Caco-2 (cell line): ENCODE data around the gene ATPAF1. TPM values are rescaled to one million over a fixed set of nuclear protein-coding genes. Genes with fewer than 3 reads are reported as not detected.

Experiments used
- BruUV-seq: library from RNA; stranded (reverse); fragments of 400-500 nt; replicated peaks from 2 replicates; lab custom pipeline; 2021; lab: Mats Ljungman, UMichigan
- CTCF ChIA-PET: fragments of 300-600 bp; sonication (Branson Sonifier 250); formaldehyde crosslinking; loops from one replicate; lab custom pipeline; 2022; ENCODE audit warnings: antibody characterized with exemption; lab: Charles Lee
- POLR2A ChIA-PET: fragments of 300-600 bp; sonication (Branson Sonifier 250); formaldehyde crosslinking; loops from one replicate; lab custom pipeline; 2022; ENCODE audit warnings: antibody characterized with exemption; lab: Charles Lee
- DNase-seq, 2 experiments: peaks; one replicate each; pipeline versions ENCODE4 v3.0.0 to v3.0.0-alpha.2; 2020 to 2022
- H3K27me3 ChIP-seq: replicated peaks from 2 replicates; pipeline ENCODE4 v1.6.0; 2011; ENCODE audit warnings: low read length; ENCODE audit not compliant: control insufficient read depth, insufficient read depth
- H3K36me3 ChIP-seq: 2 replicates; pipeline ENCODE4 v1.5.1; 2011; ENCODE audit warnings: low read length; ENCODE audit not compliant: control insufficient read depth, insufficient read depth
- H3K4me1 ChIP-seq: fragments of 250-450 bp; sonication (Bioruptor Pico); 2 replicates; pipeline ENCODE4 v1.5.1; 2020; ENCODE audit warnings: mild to moderate bottlenecking
- H3K4me3 ChIP-seq: 2 replicates; pipeline ENCODE4 v1.5.1; 2011; ENCODE audit warnings: low read depth, mild to moderate bottlenecking, control low read depth, low read length
- H3K9me3 ChIP-seq: fragments of 250-450 bp; sonication (Bioruptor Pico); 2 replicates; pipeline ENCODE4 v1.5.1; 2020; ENCODE audit warnings: mild to moderate bottlenecking, moderate library complexity
- H3K27ac Mint-ChIP-seq: one replicate; pipeline ENCODE4 v1.8.0; 2022; ENCODE audit warnings: mixed read lengths; ENCODE audit not compliant: unreplicated experiment
- H3K27me3 Mint-ChIP-seq: one replicate; pipeline ENCODE4 v1.8.0; 2022; ENCODE audit warnings: mixed read lengths; ENCODE audit not compliant: insufficient read depth, unreplicated experiment
- H3K36me3 Mint-ChIP-seq: one replicate; pipeline ENCODE4 v1.8.0; 2022; ENCODE audit warnings: mild to moderate bottlenecking, mixed read lengths; ENCODE audit not compliant: insufficient read depth, unreplicated experiment
- H3K4me1 Mint-ChIP-seq: one replicate; pipeline ENCODE4 v1.8.0; 2022; ENCODE audit warnings: low read depth, mixed read lengths; ENCODE audit not compliant: unreplicated experiment
- H3K4me3 Mint-ChIP-seq: one replicate; pipeline ENCODE4 v1.8.0; 2022; ENCODE audit warnings: mild to moderate bottlenecking, moderate library complexity, mixed read lengths; ENCODE audit not compliant: unreplicated experiment
- H3K9me3 Mint-ChIP-seq: one replicate; pipeline ENCODE4 v1.8.0; 2022; ENCODE audit warnings: mixed read lengths; ENCODE audit not compliant: unreplicated experiment
- CTCF ChIP-seq, 2 experiments: fragments of 200-600 bp in 1 of 2; IDR thresholded peaks; 1 replicate in 1 of 2; 2 replicates in 1 of 2; pipeline versions ENCODE4 v1.5.1 to v1.8.0; 2011 to 2022; ENCODE audit warnings: antibody characterized with exemption in 1 of 2, control low read depth in 1 of 2, inconsistent platforms in 1 of 2, low read depth in 1 of 2, low read length in 1 of 2, mild to moderate bottlenecking in 1 of 2, moderate library complexity in 1 of 2; ENCODE audit not compliant: insufficient read depth in 1 of 2, severe bottlenecking in 1 of 2, unreplicated experiment in 1 of 2
- intact Hi-C: fragments of 100-400 bp; cut with micrococcal nuclease; formaldehyde crosslinking; loops from one replicate; pipeline ENCODE4 v1.10.0; 2022; ENCODE audit not compliant: unreplicated experiment
- total RNA-seq: library from RNA; stranded (reverse); gene quantifications from 2 replicates; pipeline ENCODE4 v1.2.3, GENCODE V29; 2022

ATPAF1 gene
- total RNA-seq, 1 experiment from 2014 or later: 31.7 TPM

- ChIA-PET POLR2A (no interaction called here), CTCF (interaction anchor here (0.7 kb wide), 1 partner anchor 51 kb away, joined by 3 read pairs; no protein-coding TSS in a partner anchor)
- H3K36me3 ChIP-seq: no peaks in the 10 kb centered on the region; the same call in 1 of the 2 replicates
- BruUV-seq: no TSS peak
- TF ChIP-seq CTCF (IDR thresholded peaks at IDR 0.05; ENCODE audit: insufficient read depth in 1 of 2, low read depth in 1 of 2, low read length in 1 of 2, severe bottlenecking in 1 of 2, unreplicated experiment in 1 of 2): no peak
- H3K9me3 ChIP-seq: no peaks in the 10 kb centered on the region
- Mint-ChIP-seq H3K4me1 (no peaks in the 10 kb centered on the region), H3K36me3 (peaks cover 5% of the 10 kb centered on the region), H3K27me3 (no peaks in the 10 kb centered on the region), H3K27ac (no peak overlapping the region), H3K9me3 (no peaks in the 10 kb centered on the region), H3K4me3 (no peak overlapping the region)
- DNase-seq: no peak
- no peaks in the 10 kb centered on the region for H3K4me1 ChIP-seq
- no peaks in the 10 kb centered on the region for H3K27me3 ChIP-seq
- no peak overlapping the region for H3K4me3 ChIP-seq
- intact Hi-C loops: no loop called here
Measured at GRCh38 chr1:46673749-46674182, 5.6 kb upstream of the ATPAF1 start.

GRCh38 chr1:46672696-46673095 lies 4.5 kb upstream of the ATPAF1 start:
- no peak overlapping the region for H3K27ac Mint-ChIP-seq
- intact Hi-C loops: no loop called here
- ChIA-PET CTCF (no interaction called here), POLR2A (no interaction called here)
- Histone ChIP-seq H3K4me1 (no peaks in the 10 kb centered on the region), H3K9me3 (no peaks in the 10 kb centered on the region), H3K4me3 (no peak overlapping the region), H3K36me3 (no peaks in the 10 kb centered on the region; the same call in 1 of the 2 replicates), H3K27me3 (no peaks in the 10 kb centered on the region)
- BruUV-seq: no TSS peak
- H3K36me3 Mint-ChIP-seq: no peaks in the 10 kb centered on the region
- no peaks in the 10 kb centered on the region for H3K4me1 Mint-ChIP-seq
- H3K9me3 Mint-ChIP-seq: no peaks in the 10 kb centered on the region
- TF ChIP-seq CTCF (IDR thresholded peaks at IDR 0.05; ENCODE audit: insufficient read depth in 1 of 2, low read depth in 1 of 2, low read length in 1 of 2, severe bottlenecking in 1 of 2, unreplicated experiment in 1 of 2): no peak
- no peak for DNase-seq
- no peaks in the 10 kb centered on the region for H3K27me3 Mint-ChIP-seq
- H3K4me3 Mint-ChIP-seq: no peak overlapping the region

GRCh38 chr1:46671554-46671953 lies 3.4 kb upstream of the ATPAF1 start, which contains the start of gene TEX38:
TSS of gene TEX38 (plus strand) at chr1:46671854. CDS start at chr1:46671935, 81 bp downstream.
- Mint-ChIP-seq H3K27me3 (no peaks in the 10 kb centered on the region), H3K4me1 (peaks cover 10% of the 10 kb centered on the region), H3K4me3 (no peak within 1 kb of the TSS), H3K27ac (no peak within 1 kb of the TSS), H3K36me3 (no peaks in the 10 kb centered on the region), H3K9me3 (no peaks in the 10 kb centered on the region)
- no peak for DNase-seq
- intact Hi-C loops: no loop called here
- Histone ChIP-seq H3K27me3 (no peaks in the 10 kb centered on the region), H3K4me1 (no peaks in the 10 kb centered on the region), H3K36me3 (no peaks in the 10 kb centered on the region), H3K4me3 (no peak within 1 kb of the TSS), H3K9me3 (no peaks in the 10 kb centered on the region)
- CTCF ChIA-PET: no interaction called here
- no peak for TF ChIP-seq CTCF (IDR thresholded peaks at IDR 0.05; ENCODE audit: insufficient read depth in 1 of 2, low read depth in 1 of 2, low read length in 1 of 2, severe bottlenecking in 1 of 2, unreplicated experiment in 1 of 2)
- no TSS peak for BruUV-seq
- POLR2A ChIA-PET: interaction anchor here (0.6 kb wide), 1 partner anchor 120 kb away, joined by 3 read pairs; no protein-coding TSS in a partner anchor
